Coronary artery (tissue), 2 donors: ENCODE data around the gene WDR18.

ENCODE experiments used
- DNase-seq: peaks from one replicate; pipeline ENCODE4 v3.0.0-alpha.2; 2017; ENCODE audit warnings: low spot score
- H3K27ac ChIP-seq, 2 donors: fragments of 200-600 bp; sonication (generic); one replicate each; pipeline ENCODE4 v1.5.1; 2016 to 2019
- H3K4me3 ChIP-seq: fragments of 200-600 bp; sonication (generic); 2 replicates; pipeline ENCODE4 v1.5.1; 2016; ENCODE audit warnings: mild to moderate bottlenecking, moderate library complexity
- CTCF ChIP-seq: fragments of 200-600 bp; sonication (generic); IDR thresholded peaks from one replicate; pipeline ENCODE4 v1.5.1; 2019; ENCODE audit warnings: antibody characterized with exemption

WDR18 gene

DNA sequence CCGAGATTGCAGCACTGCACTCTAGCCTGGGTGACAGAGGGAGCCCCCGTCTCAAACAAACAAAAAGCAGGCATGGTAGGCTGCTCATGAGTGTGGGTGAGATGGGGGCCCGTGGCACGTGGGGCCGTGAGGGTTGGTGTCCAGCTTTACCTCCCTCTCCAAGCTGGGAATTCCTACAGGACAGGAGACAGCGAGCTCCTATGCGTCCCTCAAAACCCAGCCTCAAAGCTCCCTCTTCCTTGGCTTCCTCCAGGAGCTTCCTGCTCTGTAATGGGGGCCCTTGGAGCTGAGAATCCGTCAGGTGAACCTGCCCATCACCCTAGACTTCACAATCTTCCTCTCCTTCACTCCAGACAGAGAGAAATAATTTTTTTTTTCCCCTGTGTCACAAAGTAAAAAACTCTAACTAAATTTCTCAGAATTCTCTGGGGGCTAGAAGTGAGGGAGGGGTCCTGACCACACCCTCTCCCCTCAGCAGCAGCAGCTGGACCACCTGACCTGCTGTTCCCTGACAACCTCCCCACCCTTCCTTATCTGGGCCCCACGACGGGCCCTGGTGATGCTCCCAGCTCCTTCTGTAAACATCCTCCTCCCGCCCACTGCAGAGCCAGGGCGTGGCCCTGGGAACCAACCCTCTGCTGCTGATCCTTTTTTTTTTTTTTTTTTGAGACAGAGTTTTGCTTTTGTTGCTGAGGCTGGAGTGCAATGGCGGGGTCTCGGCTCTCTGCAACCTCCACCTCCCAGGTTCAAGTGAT is 22.1 kb upstream of the WDR18 start:
- DNase-seq: no peak
- Histone ChIP-seq H3K27ac (no peak overlapping the region), H3K4me3 (no peak overlapping the region)
- TF ChIP-seq CTCF: no peak

- Histone ChIP-seq H3K4me3 (no peak overlapping the region), H3K27ac (no peak overlapping the region)
- no peak for DNase-seq
- no peak for TF ChIP-seq CTCF
Measured at GRCh38 chr19:962683-963400, 21.3 kb upstream of the WDR18 start.

DNA sequence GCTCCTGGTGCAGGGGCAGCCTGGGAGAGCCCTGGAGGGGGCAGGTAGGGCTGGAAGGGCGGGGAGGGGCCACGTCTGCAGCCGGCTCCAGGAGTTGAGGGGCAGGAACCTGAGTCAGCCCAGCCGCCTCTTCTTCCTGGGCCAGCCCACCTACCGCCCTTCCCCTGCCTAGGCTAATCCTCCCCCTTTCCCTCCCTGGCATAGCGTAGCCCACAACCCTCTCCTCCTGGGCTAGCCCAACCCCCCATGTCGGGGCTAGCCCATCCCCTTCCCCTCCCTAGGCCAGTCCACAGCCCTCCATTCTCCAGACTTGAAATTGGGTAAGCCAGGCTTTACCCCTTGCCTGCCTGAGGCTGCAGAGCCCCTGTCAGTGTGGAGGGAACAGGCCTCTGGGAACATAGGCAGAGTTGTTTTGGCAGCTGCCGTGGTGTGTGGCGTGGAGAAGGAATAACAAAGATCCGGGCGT is 20.6 kb upstream of the WDR18 start:
- TF ChIP-seq CTCF: no peak
- H3K27ac ChIP-seq: no peak overlapping the region
- H3K4me3 ChIP-seq: no peak overlapping the region
- no peak for DNase-seq

DNA sequence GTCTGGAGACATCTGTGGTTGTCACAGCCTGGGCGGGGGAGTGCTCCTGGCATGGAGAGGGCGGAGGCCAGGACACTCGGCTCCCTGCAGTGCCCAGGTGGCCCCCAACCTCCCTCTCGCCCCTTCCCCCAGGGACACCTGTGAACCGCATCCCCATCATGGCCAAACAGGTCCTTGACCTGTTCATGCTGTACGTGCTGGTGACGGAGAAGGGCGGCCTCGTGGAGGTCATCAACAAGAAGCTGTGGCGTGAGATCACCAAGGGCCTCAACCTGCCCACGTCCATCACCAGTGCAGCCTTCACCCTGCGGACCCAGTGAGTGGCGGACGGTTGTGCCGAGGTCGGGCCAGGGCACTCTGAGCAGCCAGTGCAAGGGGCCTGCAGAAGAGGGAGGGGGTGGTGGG is 20.0 kb upstream of the WDR18 start:
- no peak overlapping the region for H3K4me3 ChIP-seq
- no peak overlapping the region for H3K27ac ChIP-seq
- no peak for DNase-seq
- TF ChIP-seq CTCF: no peak

GRCh38 chr19:964761-965694 is 19.1 kb upstream of the WDR18 start:
- DNase-seq: no peak
- TF ChIP-seq CTCF: no peak
- Histone ChIP-seq H3K4me3 (no peak overlapping the region), H3K27ac (no peak overlapping the region)

- no peak for TF ChIP-seq CTCF
- H3K4me3 ChIP-seq: no peak overlapping the region
- DNase-seq: no peak
- H3K27ac ChIP-seq: no peak overlapping the region
Measured at GRCh38 chr19:966485-967088, 17.6 kb upstream of the WDR18 start.
